C1 segment of cervical spinal cord (tissue), 14 donors: ENCODE data around the gene RFX5.
"Not testable (repeated sequence)": the region's sequence is repeated elsewhere in the genome, so short reads cannot be mapped to it uniquely, and the experiment has no call there.

Experiments used
- DNase-seq, 14 donors: peaks; one replicate each; lab custom pipeline; 2025; lab: John Stamatoyannopoulos, UW

RFX5 gene

GRCh38 chr1:151362308-151363155 is 15.5 kb upstream of the RFX5 start:
- no peak for DNase-seq

GRCh38 chr1:151361883-151362282 is 14.8 kb upstream of the RFX5 start:
- no peak for DNase-seq

GRCh38 chr1:151356696-151357095 is 9.6 kb upstream of the RFX5 start:
- no peak for DNase-seq

GRCh38 chr1:151352021-151352718 is 5.1 kb upstream of the RFX5 start:
- DNase-seq = no peak

GRCh38 chr1:151350323-151350722 is 3.3 kb upstream of the RFX5 start:
- DNase-seq = not testable (repeated sequence)

- no peak for DNase-seq
Observed at GRCh38 chr1:151347523-151348246, 633 bp upstream of the RFX5 start.

- peak in 1 of 14 donors; percentile 7 for DNase-seq
Observed at GRCh38 chr1:151346082-151346768, 827 bp downstream of the RFX5 start.

GRCh38 chr1:151344291-151344690 is 2.8 kb downstream of the RFX5 start:
- no peak for DNase-seq

GRCh38 chr1:151343587-151343986 is 3.5 kb downstream of the RFX5 start:
- no peak for DNase-seq

- no peak for DNase-seq
Observed at GRCh38 chr1:151342569-151342968, 4.5 kb downstream of the RFX5 start.

- no peak for DNase-seq
Observed at GRCh38 chr1:151342021-151342420, 5.0 kb downstream of the RFX5 start.

- peak in 8 of 14 donors; percentile 7 to 68 (median 24) for DNase-seq
Observed at GRCh38 chr1:151340870-151341754, 5.9 kb downstream of the RFX5 start.

- no peak for DNase-seq
Observed at GRCh38 chr1:151336556-151336955, 10.5 kb downstream of the RFX5 start.

- no peak for DNase-seq
Observed at GRCh38 chr1:151334822-151335221, 12.2 kb downstream of the RFX5 start.

GRCh38 chr1:151327903-151328674 is 19.0 kb downstream of the RFX5 start:
- DNase-seq = peak in 2 of 14 donors; percentile 58 to 61

GRCh38 chr1:151327223-151327902 is 19.7 kb downstream of the RFX5 start, which contains the start of gene PI4KB:
Gene PI4KB (minus strand): TSS chr1:151327416. CDS start chr1:151316481, 10,935 bp downstream.
- DNase-seq = peak; percentile 42 to 98 (median 86)

- peak in 6 of 14 donors; percentile 54 to 77 (median 60) for DNase-seq
Observed at GRCh38 chr1:151326619-151327222, 20.3 kb downstream of the RFX5 start.

GRCh38 chr1:151325646-151326429 is 21.2 kb downstream of the RFX5 start:
- no peak for DNase-seq
